Esophagus muscularis mucosa (tissue), 4 donors: ENCODE results near the gene CHERP.

Source experiments
- CTCF ChIP-seq, 3 experiments: fragments of 200-600 bp in 2 of 3; fragments of 450-650 bp in 1 of 3; sonication (generic) in 2 of 3; IDR thresholded peaks; one replicate each; pipeline ENCODE4 v1.5.1; 2017 to 2019; ENCODE audit warnings: antibody characterized with exemption in 3 of 3, mild to moderate bottlenecking in 2 of 3, moderate library complexity in 1 of 3
- EP300 ChIP-seq: sonication (generic); formaldehyde crosslinking; IDR thresholded peaks from one replicate; pipeline ENCODE4 v1.6.1; 2017; ENCODE audit warnings: antibody characterized with exemption
- POLR2A ChIP-seq: fragments of 450-650 bp; IDR thresholded peaks from one replicate; pipeline ENCODE4 v1.6.1; 2017; ENCODE audit warnings: antibody characterized with exemption, moderate library complexity, mild to moderate bottlenecking, low read depth
- POLR2AphosphoS5 ChIP-seq, 2 donors: sonication (generic); formaldehyde crosslinking; IDR thresholded peaks; one replicate each; pipeline ENCODE4 v1.6.1; 2017; ENCODE audit warnings: antibody characterized with exemption in 2 of 2

- no peak for TF ChIP-seq POLR2AphosphoS5 (IDR thresholded peaks at IDR 0.05)
- no peak for TF ChIP-seq CTCF (IDR thresholded peaks at IDR 0.05)
- no peak for TF ChIP-seq POLR2A
- no peak for TF ChIP-seq EP300
Measured at GRCh38 chr19:16540948-16541347, 1.3 kb downstream of the CHERP start.
